ENCODE results near the gene ERRFI1.
A peak's percentile ranks its signal among the peaks of the same experiment; 100 is the strongest.
"Not testable (repeated sequence)": the region's sequence is repeated elsewhere in the genome, so short reads cannot be mapped to it uniquely, and the experiment has no call there.

The ERRFI1 gene, protein sequence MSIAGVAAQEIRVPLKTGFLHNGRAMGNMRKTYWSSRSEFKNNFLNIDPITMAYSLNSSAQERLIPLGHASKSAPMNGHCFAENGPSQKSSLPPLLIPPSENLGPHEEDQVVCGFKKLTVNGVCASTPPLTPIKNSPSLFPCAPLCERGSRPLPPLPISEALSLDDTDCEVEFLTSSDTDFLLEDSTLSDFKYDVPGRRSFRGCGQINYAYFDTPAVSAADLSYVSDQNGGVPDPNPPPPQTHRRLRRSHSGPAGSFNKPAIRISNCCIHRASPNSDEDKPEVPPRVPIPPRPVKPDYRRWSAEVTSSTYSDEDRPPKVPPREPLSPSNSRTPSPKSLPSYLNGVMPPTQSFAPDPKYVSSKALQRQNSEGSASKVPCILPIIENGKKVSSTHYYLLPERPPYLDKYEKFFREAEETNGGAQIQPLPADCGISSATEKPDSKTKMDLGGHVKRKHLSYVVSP

DNA sequence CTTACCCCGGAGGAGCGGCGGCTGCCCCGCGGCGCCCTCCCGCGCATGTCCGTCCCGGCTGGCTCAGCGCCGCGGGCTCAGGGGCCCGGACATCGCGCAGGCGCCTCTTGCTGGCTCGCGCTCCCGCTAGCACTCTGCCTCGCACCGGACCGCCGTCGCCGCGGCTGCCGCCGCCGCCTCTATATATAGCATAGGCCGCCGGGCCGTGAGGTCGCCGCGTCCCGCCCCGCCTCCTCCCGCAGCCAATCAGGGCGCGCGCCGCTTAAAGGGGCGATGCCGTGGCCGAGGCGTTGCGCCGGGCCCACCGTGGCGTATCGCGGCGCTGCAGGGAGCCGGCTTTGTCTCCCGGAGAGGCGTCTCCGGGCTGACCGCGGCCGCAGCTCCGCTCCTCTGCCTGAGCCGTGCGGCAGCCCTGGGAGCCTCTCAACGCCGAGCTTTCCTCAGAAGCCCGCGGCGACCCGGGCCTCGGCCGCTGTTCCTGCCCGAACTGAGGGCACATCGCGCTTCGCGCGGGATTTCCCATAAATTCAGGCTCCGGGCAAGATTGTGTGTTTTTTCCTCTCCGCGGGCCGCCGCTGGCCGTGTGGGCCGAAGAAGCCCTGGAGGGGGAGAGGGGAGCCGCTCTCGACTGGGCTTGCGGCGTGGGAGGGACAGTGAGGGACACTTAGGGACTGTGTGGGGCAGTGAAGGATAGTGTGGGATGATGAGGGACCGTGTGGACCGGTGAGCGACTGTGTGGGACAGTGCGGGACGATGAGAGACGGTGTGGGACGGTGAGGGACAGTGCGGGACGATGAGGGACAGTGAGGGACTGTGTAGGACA, at the start of gene ERRFI1:
Gene ERRFI1 (minus strand): TSS at position 157 of the 823 bp plus-strand sequence. CDS start 10,690 bp downstream, outside the sequence.
- peak; percentile 91 for DNase-seq

DNA sequence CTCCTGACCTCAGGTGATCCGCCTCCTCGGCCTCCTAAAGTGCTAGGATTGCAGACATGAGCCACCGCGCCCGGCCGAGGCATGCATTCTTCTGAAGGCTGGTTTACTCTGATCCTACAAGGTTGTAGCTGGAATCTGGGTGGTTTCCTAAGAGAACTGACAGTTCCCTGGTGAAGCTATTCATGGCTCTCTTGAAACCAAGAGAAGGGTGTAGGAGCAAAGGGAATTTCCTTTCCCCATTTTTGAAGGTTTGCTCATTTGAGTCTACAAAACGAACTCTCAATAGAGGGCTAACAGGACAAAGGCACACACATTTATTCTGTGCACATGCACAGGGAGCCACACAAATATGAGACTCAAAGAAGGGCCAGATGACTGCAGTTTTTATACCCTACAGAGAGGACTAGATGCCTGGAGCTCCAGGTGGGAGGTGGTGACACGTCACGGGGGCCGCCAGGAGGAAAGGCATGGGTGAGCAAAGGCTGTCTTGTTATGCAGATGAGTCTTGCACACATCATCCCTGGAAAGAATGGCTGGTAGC, 49.5 kb upstream of the ERRFI1 start:
- no peak for DNase-seq

DNA sequence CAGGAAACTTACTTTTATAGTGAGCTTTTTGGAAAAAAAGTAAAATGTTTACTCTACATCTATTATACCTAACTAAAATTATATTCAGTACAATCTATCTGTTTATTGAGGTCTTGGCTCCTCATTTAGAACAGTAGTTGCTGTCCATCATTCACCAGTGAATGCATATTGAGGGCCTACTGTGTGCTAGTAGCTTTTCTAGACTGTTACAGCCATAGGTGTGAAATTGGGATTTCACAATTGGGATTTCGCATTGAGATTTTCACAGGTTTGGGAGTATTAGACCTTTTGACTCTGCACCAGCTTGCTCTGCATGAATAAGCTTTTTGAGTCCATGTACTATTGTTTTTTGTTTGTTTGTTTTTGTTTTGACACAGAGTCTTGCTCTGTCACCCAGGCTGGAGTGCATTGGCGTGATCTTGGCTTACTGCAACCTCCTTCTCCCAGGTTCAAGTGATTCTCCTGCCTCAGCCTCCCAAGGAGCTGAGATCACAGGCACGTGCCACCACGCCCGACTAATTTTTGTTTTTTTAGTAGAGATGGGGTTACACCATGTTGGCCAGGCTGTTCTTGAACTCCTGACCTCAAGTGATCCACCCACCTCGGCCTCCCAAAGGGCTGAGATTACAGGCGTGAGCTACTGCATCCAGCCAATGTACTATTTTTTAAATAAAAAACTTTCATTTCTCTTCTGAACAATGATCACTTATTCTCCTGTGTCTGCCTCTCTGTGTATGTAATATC, 47.2 kb upstream of the ERRFI1 start:
- no peak for DNase-seq

DNA sequence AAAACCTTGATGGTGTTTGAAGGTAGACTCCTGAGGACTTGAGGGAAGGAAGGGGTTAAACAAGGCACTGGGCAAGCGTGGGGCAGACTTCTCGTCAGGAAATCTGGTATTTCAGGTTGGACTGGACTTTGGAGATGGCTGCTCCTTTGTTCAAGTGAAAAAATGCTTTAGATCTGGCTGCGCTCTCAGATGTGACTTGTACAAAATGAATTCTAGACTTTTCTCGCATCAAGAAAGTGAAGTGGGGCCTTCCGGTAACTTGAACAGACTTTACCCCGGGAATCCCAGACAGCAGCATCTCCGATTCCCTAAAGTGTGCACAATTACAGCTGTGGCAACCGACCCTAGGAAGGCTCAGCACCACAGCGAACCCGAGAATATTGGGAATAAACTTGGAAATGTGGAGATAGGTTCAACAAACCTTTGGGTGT, 44.3 kb upstream of the ERRFI1 start:
- no peak for DNase-seq

DNA sequence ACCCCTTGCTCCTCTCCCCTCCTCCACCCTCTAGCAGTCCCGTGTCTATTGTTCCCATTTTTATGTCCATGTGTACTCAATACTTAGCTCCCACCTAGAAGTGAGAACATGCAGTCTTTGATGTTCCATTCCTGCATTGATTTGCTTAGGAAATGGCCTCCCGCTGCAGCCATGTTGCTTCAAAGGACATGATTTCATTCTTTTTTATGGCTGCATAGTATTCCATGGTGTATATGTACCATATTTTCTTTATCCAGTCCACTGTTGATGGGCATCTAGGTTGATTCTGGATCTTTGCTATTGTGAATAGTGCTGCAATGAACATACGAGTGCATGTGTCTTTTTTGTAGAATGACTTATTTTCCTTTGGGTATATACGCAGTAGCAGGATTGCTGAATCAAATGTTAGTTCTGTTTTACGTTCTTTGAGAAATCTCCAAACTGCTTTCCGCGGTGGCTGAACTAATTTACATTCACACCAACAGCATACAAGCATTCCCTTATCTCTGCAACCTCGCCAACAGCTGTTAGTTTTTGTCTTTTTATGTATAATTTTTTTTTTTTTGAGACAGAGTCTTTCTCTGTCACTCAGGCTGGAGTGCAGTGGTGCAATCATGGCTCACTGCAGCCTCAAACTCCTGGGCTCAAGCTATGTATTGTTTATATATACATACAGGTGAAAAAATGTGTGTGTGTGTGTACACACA, 43.7 kb upstream of the ERRFI1 start:
- not testable (repeated sequence) for DNase-seq

DNA sequence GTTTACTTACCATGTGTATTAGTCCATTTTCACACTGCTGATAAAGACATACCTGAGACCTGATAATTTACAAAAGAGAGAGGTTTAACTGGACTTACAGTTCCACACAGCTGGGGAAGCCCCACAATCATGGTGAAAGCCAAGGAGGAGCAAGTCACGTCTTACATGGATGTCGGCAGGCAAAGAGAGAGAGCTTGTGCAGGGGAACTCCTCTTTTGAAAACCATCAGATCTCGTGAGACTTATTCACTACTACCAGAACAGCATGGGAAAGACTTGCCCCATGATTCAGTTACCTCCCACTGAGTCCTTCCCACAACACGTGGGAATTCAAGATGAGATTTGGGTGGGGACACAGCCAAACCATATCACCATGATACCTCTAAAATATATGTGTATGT, 39.3 kb upstream of the ERRFI1 start:
- no peak for DNase-seq

DNA sequence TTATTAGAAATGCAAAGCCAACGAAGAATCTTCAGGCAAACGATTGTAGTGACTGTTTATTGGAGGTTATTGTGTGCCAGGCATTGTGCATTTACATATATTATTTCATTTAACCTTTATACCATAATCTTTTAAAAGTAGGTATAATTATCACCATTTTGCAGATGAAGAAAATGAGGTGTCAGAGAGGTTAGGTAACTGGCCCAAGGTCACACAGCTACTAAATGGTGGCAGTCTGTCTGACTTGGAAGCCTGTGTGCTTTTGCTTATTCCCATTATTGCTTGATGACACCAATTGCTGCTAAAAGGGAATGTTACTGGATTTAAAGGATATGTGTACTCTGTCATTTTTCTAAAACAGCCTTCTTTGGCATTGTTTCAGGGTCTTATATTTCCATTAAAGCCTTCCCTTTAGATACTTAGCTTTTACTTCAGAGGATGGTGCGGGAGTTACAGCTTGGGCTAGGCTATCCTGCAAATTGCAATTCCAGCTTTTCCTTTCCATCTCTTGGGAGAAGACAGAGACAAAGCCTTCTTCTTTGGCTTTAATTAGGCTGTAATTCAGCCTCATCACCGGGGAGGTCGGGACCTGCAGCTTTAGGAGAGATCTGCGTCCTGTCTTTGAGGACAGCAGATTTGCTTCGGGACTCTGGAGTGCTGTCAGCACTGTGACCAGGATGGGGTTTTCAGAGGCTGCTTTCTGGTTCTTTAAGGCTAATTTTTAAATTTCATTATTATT, 37.4 kb upstream of the ERRFI1 start:
- no peak for DNase-seq

DNA sequence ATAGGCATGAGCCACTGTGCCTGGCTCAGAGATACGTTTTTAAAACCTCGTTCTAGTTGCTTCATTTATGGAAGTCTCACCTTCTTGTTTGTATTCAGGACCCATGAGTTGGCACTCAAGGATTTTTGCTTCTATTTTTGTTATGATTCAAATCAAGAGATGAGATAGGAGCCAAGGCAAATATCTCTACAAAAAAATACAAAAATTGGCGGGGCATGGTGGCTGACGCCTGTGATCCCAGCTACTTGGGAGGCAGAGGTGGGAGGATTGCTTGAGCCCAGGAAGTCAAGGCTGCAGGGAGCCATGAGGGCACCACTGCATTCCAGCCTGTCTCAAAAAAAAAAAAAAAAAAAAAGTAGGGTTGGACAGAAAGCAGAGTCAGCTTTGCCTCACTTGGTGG, 36.8 kb upstream of the ERRFI1 start:
- DNase-seq = no peak

DNA sequence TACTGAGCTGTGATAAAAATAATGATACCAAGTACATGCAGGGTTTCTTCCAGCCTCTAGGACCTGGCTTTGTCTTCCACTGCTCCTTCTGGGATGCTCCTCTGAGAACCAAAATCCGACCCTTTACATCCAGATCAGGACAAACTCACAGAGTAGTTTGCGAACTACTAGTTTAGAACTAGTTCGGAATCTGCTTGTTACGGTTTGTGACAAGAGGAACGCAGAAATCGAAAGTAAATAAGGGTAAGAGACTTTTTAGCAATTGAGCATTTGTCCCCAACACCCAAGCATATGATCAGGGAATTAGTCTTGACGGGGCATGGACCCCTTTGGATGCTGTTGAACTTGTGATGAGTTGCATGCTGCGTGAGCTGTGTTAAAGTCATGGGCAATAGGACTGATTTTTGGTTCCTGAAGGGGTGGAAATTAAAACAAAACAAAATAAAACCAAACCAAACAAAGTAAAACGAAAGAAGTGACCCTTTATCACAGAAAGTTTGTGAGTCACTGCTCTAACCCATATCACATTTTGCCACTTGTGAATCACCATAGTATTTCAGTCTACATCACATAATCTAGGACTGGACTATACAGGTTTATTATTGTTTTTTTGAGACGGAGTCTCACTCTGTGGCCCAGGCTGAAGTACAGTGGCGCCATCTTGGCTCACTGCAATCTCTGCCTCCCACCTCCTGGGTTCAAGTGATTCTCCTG, 35.7 kb upstream of the ERRFI1 start:
- no peak for DNase-seq

DNA sequence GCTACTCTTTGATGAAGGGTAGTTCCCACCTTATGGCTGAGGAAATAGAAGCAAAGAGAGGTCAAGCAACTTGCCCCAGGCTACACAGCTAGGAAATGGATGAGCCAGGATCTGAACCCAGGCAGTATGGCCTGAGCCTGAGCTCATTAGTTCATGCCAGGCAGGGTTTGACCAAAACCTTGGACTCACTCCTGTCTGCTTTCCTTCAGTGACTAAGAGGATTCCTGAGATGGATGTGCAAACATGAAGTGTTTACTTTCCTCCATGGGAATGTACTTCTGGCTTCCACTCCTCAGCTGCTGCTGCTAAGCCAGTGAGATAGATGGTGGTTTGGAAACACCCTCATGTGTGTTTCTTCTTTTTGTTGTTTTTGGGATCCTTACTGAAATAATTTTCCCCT, 35.1 kb upstream of the ERRFI1 start:
- DNase-seq = no peak

DNA sequence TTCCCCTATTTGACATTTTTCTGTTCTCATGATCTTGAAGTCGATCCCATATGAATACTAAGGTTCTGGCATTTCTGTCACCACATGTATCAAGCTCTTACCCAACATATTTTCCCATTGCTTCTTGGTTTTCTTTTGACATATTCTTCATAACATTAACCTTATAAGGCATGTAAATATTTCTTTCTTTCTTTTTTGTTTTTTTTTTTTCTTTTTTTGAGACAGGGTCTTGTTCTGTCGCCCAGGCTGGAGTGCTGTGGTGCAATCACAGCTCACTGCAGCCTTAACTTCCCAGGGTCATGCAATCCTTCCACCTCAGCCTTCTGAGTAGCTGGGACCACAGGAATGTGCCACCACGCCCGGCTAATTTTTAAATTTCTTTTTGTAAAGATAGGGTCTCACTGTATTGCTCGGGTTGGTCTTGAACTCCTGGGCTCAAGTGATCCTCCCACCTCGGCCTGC, 33.1 kb upstream of the ERRFI1 start:
- DNase-seq = no peak

DNA sequence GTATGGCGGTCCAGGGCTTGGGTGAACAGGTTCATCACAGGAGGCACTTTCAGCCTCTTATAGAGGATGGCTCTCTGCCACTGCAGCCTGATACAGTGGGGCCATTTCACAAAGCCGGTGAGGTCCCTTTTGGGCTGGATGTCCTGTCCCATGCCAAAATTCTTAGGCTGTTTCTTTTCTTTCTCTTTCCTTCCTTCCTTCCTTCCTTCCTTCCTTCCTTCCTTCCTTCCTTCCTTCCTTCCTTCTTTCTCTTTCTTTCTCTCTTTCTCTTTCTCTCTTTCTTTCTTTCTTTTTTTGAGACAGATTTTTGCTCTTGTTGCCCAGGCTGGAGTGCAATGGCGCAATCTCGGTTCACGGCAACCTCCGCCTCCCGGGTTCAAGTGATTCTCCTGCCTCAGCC, 31.7 kb upstream of the ERRFI1 start:
- not testable (repeated sequence) for DNase-seq

DNA sequence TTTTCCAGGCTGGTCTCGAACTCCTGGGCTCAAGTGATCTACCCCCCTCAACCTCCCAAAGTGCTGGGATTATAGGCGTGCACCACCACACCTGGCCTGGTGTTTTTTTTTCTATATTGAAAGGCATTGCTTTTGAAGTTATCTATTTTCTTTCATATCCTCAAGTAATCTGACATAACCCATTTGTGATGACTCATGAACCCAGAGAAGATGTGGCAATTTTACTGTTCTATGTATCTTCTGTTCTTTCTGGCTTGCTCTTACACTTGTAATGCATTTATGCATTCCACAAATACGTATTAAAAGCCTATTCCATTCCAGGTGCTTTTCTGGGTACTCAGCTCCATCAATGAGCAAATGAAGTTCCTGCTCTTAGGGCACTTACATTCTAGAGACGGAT, 29.9 kb upstream of the ERRFI1 start:
- no peak for DNase-seq

DNA sequence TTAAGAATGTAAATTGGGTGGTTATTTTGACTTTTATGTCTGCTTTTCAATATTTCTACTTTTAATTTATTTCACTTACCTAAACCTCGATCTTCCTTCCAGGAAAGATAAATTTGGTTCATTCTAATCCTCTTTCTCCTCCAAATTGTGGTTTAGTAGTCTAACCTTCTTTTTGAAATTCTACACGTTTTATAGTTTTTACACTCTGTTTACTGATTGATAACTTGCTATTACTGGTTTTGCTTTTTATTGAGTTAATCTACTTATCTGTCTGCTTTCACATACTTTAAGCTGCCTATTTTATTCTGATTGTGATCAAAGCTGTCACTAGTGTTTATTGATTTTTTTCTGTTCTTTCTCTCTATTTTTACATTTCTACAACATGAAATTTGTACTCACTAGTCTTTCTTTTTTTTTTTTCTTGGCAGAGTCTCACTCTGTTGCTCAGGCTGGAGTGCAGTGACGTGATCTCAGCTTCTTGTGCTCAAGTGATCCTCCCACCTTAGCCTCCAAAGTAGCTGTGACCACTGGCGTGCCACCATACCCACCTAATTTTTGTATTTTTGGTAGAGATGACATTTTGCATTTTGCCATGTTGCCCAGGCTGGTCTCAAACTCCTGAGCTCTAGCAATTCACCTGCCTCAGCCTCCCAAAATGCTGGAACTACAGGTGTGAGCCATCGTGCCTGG, 27.9 kb upstream of the ERRFI1 start:
- DNase-seq = no peak

DNA sequence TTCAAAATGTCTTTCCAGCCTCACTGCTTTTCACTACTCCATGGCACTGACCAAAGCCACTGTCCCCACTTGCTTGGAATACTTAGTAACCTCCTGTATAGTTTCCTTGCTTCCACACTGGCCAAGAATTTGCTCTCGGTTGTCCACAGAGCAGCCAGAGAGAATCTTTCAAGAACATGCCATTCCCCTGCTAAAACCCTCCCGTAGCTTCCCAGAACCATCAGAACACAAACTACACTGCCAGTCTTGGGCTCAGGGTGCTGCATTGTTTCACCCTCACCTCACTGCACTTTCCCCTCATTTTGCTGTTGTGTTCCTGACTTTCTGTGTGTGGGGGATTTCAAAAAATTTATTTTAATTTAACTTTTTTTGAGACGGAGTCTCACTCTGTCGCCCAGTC, 25.5 kb upstream of the ERRFI1 start:
- DNase-seq = no peak

DNA sequence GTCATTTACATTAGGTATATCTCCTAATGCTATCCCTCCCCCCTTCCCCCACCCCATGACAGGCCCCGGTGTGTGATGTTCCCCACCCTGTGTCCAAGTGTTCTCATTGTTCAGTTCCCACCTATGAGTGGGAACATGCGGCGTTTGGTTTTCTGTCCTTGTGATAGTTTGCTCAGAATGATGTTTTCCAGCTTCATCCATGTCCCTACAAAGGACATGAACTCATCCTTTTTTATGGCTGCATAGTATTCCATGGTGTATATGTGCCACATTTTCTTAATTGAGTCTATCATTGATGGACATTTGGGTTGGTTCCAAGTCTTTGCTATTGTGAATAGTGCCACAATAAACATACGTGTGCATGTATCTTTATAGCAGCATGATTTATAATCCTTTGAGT, 23.1 kb upstream of the ERRFI1 start:
- not testable (repeated sequence) for DNase-seq

DNA sequence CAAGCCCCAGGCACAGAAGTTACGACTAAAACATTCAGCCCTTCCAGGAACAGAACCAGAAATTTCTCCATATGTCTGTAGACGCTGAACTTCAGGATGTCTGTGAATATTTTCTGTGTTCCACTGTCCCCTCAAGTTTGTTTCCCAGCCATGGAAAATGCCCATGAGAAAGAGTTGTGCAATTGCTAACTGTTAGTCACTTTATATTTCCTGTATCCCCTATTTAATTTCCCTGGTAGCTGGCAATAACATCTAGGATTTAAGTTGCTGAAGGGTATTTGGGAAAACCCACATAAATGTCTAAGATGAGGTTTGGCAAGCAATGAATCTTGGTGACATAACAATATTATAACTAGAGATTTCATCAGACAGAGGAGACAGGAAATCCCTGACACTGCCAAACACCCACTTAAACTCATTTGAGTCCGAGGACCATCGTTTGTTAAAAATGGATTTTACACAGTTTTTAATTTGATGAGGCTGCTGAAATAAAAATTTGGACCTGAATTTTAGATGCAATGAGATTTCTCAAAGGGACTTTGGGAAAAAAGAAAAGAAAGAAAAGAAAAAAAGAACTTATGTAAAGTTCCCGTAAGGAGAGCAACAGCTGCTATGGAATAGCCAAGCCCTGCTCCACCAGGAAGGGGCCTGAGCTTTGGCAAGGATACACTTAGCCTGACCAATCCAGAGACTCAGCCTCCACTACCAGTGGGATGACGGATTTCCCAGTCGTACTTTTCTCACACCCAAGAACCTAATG, 21.8 kb upstream of the ERRFI1 start:
- DNase-seq = no peak

DNA sequence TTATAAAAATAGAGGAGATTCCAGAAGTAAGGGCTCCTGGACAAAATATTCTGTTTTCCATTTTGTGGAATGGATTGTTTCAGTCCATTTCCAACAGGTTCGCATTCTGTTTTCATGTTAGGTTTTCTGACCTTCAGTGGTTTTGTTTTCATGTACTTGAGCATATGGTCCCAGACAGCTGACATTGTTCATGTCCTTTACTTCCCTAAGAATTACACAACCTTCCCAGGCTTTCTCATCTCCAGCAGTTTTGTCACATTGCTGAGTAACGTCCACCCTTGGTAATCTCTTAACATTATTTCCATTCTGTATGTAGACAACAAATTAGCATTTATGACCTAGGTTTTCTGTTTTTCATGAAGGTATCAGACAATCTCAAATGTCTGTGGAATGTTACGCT, 21.0 kb upstream of the ERRFI1 start:
- DNase-seq = no peak

DNA sequence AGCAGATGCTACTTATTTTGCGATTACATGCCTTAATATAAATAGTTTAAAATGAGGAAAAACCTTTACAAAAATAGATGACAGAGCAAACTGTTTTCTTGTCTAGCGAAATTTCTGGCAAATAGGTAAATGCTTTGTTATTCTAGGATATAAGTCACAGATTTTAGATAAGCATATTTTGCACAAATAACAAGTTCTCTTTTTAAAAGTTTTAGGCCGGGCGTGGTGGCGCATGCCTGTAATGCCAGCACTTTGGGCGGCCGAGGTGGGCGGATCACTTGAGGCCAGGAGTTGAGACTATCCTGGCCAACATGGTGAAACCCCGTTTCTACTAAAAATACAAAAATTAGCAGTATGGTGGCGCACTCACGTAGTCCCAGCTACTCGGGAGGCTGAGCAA, 20.3 kb upstream of the ERRFI1 start:
- DNase-seq = no peak
